ENCODE measurements around the gene MTFR2. TPM values are rescaled to one million over a fixed set of nuclear protein-coding genes. Genes with fewer than 3 reads are reported as not detected.
A peak's percentile ranks its signal among the peaks of the same experiment; 100 is the strongest.

The MTFR2 gene
- total and polyA plus RNA-seq, 2 of the 13 experiments (the other 11 are each of a cell fraction or from before 2014, with no cell fraction given): 6.7 to 10.7 TPM

DNA sequence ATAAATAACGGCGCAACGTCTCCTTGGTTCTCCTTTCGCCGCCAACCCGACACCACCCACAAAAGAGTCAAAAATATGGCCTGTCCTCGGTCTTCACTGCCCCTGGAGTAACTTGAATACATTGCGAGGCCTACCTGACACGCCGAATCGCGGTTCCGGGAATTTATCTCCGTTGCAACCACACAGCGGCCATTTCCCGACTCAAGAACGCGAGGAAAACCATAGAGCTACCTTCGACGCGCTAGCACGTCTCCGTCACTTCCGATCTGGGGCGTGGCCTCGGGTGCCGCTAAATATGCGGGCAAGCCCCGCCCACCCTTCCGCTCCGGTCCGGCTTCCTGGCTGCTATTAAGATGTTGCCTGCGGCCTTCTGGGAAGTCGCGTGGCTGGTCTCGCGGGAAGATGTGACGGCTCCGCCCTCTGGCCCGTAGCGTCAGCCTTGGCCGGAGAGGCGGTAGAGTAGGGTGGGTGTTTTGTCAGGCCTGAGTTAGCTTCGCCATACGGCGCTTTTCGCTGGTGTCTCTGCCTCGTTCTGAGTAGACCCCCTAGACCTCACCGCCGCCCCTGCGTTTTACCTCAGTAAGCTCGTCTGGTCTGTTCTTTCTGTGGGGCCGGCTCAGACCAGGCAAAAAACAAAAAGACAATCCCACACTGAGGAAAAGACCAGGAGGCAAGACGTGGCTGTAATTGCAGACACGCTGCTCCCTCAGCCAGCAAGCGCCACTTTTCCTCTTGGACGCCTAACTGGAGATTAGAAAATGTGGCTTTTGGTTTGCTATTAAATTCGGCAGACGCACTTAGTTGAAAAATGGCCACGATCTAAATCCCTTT lies 39.7 kb upstream of the MTFR2 start, which contains the start of gene BCLAF1 (continued):
- TF ChIP-seq, protein P1, sequence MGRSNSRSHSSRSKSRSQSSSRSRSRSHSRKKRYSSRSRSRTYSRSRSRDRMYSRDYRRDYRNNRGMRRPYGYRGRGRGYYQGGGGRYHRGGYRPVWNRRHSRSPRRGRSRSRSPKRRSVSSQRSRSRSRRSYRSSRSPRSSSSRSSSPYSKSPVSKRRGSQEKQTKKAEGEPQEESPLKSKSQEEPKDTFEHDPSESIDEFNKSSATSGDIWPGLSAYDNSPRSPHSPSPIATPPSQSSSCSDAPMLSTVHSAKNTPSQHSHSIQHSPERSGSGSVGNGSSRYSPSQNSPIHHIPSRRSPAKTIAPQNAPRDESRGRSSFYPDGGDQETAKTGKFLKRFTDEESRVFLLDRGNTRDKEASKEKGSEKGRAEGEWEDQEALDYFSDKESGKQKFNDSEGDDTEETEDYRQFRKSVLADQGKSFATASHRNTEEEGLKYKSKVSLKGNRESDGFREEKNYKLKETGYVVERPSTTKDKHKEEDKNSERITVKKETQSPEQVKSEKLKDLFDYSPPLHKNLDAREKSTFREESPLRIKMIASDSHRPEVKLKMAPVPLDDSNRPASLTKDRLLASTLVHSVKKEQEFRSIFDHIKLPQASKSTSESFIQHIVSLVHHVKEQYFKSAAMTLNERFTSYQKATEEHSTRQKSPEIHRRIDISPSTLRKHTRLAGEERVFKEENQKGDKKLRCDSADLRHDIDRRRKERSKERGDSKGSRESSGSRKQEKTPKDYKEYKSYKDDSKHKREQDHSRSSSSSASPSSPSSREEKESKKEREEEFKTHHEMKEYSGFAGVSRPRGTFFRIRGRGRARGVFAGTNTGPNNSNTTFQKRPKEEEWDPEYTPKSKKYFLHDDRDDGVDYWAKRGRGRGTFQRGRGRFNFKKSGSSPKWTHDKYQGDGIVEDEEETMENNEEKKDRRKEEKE (IDR thresholded peaks at IDR 0.05): no peak
- TF ChIP-seq ZNF790 (CRISPR knock-in tag; IDR thresholded peaks at IDR 0.05; ENCODE audit: borderline replicate concordance) (peak; percentile 37; the same call in 1 of the 2 replicates), HIC2 (CRISPR knock-in tag; IDR thresholded peaks at IDR 0.05; ENCODE audit: low read depth) (no peak), SRSF1 (optimal IDR thresholded peaks at IDR 0.05; ENCODE audit: low read depth, low read length) (peak; percentile 77), ARNT2 (CRISPR knock-in tag; IDR thresholded peaks at IDR 0.05; ENCODE audit: low read depth) (peak; percentile 97), DRAP1 (CRISPR knock-in tag; IDR thresholded peaks at IDR 0.05) (peak; percentile 100), YEATS2 (CRISPR knock-in tag; IDR thresholded peaks at IDR 0.05; ENCODE audit: borderline replicate concordance) (peak; percentile 94), ELF3 (CRISPR knock-in tag; IDR thresholded peaks at IDR 0.05) (peak; percentile 69), MTF1 (CRISPR knock-in tag; IDR thresholded peaks at IDR 0.05) (no peak), TBP (CRISPR knock-in tag; IDR thresholded peaks at IDR 0.05) (no peak)
- TF ChIP-seq, protein P2, sequence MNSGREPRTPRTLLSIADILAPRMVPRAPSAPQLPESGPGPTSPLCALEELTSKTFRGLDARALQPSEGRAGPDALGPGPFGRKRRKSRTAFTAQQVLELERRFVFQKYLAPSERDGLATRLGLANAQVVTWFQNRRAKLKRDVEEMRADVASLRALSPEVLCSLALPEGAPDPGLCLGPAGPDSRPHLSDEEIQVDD (CRISPR knock-in tag; IDR thresholded peaks at IDR 0.05; ENCODE audit: borderline replicate concordance): no peak; the same call in 1 of the 2 replicates
- TF ChIP-seq, protein P3, sequence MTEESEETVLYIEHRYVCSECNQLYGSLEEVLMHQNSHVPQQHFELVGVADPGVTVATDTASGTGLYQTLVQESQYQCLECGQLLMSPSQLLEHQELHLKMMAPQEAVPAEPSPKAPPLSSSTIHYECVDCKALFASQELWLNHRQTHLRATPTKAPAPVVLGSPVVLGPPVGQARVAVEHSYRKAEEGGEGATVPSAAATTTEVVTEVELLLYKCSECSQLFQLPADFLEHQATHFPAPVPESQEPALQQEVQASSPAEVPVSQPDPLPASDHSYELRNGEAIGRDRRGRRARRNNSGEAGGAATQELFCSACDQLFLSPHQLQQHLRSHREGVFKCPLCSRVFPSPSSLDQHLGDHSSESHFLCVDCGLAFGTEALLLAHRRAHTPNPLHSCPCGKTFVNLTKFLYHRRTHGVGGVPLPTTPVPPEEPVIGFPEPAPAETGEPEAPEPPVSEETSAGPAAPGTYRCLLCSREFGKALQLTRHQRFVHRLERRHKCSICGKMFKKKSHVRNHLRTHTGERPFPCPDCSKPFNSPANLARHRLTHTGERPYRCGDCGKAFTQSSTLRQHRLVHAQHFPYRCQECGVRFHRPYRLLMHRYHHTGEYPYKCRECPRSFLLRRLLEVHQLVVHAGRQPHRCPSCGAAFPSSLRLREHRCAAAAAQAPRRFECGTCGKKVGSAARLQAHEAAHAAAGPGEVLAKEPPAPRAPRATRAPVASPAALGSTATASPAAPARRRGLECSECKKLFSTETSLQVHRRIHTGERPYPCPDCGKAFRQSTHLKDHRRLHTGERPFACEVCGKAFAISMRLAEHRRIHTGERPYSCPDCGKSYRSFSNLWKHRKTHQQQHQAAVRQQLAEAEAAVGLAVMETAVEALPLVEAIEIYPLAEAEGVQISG (CRISPR knock-in tag; IDR thresholded peaks at IDR 0.05): peak; percentile 99
- TF ChIP-seq, protein P4, sequence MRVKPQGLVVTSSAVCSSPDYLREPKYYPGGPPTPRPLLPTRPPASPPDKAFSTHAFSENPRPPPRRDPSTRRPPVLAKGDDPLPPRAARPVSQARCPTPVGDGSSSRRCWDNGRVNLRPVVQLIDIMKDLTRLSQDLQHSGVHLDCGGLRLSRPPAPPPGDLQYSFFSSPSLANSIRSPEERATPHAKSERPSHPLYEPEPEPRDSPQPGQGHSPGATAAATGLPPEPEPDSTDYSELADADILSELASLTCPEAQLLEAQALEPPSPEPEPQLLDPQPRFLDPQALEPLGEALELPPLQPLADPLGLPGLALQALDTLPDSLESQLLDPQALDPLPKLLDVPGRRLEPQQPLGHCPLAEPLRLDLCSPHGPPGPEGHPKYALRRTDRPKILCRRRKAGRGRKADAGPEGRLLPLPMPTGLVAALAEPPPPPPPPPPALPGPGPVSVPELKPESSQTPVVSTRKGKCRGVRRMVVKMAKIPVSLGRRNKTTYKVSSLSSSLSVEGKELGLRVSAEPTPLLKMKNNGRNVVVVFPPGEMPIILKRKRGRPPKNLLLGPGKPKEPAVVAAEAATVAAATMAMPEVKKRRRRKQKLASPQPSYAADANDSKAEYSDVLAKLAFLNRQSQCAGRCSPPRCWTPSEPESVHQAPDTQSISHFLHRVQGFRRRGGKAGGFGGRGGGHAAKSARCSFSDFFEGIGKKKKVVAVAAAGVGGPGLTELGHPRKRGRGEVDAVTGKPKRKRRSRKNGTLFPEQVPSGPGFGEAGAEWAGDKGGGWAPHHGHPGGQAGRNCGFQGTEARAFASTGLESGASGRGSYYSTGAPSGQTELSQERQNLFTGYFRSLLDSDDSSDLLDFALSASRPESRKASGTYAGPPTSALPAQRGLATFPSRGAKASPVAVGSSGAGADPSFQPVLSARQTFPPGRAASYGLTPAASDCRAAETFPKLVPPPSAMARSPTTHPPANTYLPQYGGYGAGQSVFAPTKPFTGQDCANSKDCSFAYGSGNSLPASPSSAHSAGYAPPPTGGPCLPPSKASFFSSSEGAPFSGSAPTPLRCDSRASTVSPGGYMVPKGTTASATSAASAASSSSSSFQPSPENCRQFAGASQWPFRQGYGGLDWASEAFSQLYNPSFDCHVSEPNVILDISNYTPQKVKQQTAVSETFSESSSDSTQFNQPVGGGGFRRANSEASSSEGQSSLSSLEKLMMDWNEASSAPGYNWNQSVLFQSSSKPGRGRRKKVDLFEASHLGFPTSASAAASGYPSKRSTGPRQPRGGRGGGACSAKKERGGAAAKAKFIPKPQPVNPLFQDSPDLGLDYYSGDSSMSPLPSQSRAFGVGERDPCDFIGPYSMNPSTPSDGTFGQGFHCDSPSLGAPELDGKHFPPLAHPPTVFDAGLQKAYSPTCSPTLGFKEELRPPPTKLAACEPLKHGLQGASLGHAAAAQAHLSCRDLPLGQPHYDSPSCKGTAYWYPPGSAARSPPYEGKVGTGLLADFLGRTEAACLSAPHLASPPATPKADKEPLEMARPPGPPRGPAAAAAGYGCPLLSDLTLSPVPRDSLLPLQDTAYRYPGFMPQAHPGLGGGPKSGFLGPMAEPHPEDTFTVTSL (CRISPR knock-in tag; IDR thresholded peaks at IDR 0.05; ENCODE audit: borderline replicate concordance): no peak; the same call in 1 of the 2 replicates

Data from HepG2 (cell line).